NCI-H2107 treated with DMSO at 0.1 percent for 48 hours (cell line): ENCODE data around the gene IL17B.

Experiments used
- DNase-seq: peaks from one replicate; lab custom pipeline; 2025; ENCODE audit not compliant: unreplicated experiment; lab: John Stamatoyannopoulos, UW

The IL17B gene, protein sequence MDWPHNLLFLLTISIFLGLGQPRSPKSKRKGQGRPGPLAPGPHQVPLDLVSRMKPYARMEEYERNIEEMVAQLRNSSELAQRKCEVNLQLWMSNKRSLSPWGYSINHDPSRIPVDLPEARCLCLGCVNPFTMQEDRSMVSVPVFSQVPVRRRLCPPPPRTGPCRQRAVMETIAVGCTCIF

DNA sequence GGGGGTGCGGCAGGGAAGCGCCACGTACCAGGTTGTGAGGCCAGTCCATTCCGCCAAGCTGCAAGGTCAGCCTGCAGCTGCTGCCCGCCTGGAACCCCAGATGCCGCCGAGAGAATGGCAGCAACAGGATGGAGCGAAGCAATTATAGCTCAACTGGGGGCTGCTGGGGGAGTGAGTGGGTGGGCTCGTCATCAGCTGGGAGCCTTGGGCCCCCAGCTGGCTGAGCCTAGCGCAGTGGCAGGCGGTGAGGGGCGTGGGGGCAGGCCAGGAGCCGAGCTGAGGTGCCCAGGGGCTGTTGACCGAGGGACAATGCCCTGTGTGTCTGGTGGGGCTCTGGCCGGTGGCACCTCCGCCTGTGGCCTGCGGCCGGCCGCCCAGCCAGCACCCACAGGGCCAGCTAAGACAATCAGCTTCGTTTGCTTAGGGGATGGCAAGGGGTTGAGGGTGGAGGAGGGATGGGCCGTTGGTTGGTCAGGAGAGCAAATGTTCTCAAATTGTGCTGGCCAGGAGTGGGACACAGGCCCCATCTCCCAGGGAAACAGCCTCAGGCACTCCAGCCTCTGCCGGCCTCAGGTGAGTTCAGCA lies at the start of gene IL17B:
Gene IL17B, minus strand, starts transcription at position 116 of the 585 bp plus-strand sequence. Its CDS starts 67 bp downstream, at position 49.
- no peak for DNase-seq

DNA sequence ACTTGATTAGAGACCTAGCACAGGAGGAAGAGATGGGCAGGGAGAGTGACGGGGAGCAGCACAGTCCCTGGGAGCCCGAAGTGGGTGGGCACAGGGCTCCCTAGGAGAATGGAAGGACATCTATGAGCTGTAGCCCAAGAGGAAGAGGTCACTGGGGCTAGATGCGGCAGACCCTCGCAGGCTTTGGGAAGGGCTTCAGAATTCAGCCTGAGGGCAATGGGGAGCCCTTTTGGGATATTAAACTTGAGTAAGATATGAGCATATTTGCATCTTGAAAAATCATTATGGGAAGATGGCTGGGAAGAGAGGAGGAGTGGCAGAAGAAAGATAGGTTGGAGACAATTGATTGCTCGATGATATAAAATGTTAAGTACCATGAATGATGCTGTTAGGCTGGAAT lies 48.9 kb upstream of the IL17B start:
- no peak for DNase-seq

DNA sequence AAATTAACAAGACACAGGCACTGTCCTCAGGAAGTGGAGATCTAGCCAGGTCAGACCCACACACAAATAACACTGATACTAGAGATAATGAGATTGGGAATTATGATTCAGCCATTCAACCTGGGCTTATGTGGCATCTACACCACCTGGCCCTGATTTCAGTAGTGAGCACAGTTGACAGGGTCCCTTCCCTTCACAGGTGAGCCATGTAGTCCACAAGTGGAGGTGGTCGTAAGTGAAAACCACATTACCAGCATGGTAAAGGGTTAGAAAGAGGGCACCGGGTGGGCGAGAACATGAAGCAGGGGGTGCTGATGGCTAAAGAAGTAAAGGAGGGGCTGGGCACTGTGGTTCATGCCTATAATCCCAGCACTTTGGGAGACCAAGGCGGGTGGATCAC lies 48.3 kb upstream of the IL17B start:
- no peak for DNase-seq

DNA sequence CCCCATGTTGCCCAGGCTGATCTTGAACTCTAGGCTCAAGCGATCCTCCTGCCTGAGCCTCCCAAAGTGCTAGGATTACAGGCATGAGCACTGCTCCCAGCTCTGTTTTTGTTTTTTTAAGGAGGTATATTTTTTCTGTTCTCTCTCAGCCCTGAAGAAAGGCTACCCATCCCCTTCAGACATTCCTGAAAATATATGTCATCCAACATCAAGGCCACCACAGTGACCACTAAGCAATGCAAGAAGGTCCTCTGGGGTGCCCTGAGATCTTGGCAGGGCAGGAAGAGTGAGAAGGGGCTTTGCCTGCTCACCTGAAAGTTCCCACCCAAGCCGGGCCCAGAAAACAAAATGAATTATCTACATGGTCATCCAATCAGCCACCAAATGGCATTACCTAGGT lies 47.8 kb upstream of the IL17B start:
- DNase-seq: no peak

DNA sequence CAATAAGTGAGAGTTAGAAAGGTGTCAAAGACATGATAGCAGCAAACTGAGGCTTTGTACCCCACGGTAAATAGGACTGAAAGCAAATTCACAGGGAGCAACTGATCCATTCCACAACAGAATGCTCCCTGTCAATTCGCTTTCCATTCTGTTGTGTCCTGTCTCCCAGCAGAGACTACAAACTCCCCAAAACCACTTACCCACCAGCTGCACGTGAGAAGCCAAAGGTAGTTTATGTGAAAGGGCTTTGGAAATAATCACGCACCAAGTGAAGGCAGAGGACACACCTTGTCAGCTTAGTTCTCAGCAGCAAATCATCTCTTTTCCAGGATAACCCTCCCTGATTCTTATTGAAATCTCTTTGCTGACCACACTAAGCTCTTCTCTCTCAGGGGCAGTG lies 46.6 kb upstream of the IL17B start:
- DNase-seq: no peak

DNA sequence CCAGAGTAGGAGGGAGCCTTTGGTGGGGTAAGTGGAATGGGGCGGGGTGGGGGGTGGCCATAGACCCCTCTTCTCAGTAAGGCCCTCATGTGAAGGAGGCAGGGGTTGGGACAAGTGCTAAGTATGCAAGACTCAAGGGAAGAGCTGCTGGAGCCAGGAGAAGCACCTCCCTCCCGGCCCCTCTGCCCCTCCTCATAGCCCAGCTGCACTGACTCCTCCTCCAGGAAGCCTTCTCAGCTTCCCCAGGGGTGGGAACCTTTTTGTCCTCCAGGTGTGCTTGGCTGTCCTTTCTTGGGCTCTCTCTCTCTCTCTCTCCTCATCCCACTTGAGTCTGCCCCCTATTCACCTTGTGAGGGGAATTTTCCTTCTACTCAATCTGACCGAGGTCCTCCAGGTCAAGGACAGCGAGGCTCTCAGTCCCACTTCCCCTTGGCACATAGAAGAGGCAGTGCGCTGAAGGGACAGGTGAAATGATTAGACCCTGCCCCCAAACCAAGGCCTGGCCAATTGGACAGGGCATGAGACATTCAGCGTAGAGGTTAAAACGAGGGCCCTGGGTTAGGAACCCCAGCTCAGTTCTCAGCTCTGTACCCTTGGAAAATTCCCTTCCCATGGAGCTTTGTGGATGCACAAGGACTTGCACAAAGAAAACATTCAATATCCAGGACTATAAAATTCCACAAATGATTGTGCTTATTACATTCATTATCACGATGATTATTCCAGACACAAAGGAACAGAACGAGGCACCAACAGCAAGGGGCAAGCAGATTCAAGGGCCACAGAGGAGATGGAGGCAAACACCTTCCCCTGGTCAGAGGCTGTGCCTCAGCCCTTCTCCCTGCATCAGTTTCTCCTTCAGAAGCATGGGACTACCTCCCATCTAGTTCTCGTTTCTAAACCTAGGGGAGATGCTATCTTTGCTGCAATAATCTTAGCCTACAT lies 45.6 kb upstream of the IL17B start:
- no peak for DNase-seq

DNA sequence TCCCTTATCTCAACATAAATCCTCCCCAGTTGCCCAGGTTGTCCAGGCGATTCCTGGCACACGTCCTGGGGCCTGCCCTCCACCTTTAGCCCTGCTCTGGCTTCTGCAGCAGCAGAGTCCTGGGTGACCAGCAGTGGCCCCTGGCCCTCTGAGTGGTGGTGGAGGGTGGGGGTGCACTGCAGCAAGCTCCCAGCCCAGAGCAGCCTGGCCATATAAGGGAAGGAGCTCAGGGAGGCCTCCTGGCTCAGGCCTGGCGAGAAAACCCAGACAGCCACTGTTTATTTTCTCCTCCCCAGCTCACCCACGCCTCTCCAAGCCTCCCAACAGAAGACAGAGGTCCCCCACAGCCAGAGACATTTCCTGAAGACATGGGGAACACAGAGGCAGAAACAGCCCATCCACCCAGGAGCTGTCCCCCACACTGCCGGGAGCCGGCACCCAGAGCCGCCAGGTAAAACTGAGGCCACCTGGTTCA lies 44.7 kb upstream of the IL17B start:
- DNase-seq: no peak

DNA sequence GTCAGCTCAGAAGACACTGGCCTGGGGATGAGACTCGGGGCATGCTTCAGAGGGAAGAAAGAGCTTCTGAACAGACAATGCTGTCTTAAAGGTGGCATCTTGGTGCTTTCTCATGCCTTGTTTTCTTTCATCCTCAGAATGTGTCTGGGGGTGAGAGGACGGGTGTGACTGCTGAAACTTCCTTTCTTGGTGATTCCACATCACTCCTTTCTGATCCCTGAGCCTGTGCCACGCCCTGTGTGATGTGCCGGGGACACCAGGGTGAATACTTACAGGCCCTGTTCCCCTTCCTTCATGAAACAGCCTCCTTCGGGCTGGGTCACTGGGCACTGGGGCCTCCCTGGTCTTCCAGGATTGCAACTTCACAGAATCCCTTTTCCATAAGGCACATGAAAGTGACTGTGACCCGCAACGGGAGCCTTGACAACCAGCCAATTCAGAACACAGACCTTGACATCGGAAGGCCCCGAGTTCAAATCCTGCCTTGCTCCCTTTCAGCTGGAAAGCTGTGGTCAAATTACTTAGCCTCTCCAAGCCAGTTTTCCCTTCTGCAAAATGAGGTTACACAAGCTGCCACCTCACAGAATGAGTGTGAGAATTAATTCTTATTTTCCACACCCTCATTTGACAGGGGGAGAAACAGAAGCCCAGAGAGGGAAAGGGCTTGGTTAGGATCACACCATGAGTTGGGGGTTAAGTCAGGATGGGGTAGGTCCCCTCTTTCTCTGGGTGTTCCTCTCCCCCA lies 44.1 kb upstream of the IL17B start:
- no peak for DNase-seq

DNA sequence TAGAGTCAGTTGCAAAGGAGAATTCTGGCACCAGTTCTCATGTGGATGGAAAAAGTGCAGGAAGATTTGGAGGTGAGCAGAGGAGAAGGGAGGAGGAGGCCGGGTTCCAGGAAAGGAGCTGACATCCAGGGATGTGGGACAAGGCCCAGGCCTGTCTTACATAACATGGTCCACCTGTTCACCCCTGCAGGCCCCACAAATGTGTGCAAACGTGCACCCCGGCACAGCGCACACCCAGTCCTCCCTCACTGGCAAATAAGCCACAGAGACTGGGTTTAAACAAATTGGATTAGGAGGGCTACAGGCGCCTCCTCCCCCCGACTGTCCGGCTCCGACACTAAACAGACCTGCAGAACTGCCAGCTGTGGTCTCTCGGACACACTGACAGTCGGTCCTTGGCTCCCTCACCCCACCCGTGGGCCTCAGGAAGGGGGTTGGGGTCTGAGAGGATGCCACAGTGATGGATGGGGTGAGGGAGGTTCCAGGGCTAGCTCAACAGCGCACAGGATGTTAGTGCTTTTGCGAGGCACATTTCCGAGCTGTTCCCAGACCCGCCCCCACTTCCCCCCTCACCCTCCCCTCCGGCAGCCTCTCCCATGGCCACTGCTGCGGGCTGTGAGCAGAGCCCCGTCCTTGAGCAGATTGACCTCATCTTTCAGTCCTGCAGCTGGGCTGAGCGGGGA lies 43.4 kb upstream of the IL17B start:
- DNase-seq: no peak

DNA sequence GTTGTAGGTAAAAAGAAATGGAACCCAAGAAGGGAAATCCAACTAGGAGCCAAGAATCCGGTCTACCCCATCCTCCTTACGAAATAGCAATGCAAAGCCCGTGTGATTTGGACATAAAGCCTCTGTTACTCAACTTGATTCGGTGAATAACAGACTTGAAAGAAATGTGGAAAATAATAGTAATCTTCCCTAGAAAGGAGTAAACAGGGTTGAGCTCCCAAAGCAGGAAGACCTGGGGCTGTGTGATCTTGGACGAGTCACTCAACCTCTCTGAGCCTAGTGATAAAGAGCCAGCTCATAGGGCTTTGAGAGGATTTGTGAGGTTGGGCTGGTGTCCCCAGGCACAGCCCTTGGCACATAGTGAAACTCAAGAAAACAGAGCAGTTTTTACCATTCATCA lies 42.7 kb upstream of the IL17B start:
- no peak for DNase-seq

DNA sequence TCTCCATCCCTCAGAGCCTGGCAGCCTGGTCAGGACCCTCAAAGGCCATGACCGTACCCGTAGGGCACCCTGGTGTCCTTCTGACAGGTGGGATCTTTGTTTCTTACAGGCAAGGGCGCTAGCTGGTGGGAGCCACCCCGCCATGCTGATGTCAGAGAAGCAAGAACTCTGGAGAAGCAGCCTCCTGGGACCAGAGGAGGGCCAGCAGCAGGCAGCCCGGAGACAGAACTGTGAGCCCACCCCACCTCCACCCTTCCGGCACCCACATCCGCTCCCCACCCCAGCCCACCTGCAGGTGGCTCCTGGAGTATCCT lies 42.2 kb upstream of the IL17B start:
- DNase-seq: no peak

DNA sequence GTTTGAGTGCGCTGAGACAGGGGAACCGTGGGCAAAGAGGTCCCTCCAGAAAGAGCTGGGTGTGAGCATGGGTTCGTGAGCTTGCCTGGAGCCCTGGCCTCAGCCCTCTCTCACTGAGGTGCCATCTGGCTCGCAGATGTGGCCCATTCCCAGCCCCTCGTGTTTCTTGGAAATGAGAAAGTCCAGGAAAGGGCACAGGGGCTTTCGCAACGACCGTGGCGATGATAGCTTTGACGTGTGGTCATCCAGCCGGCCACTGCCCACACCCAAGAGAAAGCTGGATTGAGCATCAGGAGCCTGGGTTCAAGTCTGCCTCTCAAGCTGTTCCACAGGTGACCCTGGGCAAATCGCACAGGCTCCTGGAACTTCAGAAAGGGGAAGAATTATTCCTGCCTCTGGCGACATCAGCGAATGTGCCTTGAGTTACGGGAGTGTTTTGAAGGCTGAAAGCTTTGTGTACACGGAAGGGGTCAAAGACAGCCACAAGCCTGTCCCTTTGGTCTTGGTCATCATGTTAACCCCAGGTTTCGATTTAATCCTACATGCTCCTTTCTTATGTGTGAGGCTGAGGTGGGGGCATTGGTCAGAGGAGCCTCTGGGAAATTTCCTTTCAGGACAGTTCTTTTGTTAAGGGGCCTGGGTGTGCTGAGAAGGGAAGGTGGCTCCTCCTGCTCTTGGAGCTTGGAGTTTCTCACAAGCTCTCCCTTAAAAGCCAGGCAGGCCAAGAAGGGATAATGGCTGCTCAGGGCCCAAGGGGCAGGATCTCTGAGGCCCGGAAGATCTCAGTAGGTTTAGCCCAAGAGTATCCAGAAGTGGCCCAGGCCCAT lies 41.7 kb upstream of the IL17B start:
- DNase-seq: no peak

DNA sequence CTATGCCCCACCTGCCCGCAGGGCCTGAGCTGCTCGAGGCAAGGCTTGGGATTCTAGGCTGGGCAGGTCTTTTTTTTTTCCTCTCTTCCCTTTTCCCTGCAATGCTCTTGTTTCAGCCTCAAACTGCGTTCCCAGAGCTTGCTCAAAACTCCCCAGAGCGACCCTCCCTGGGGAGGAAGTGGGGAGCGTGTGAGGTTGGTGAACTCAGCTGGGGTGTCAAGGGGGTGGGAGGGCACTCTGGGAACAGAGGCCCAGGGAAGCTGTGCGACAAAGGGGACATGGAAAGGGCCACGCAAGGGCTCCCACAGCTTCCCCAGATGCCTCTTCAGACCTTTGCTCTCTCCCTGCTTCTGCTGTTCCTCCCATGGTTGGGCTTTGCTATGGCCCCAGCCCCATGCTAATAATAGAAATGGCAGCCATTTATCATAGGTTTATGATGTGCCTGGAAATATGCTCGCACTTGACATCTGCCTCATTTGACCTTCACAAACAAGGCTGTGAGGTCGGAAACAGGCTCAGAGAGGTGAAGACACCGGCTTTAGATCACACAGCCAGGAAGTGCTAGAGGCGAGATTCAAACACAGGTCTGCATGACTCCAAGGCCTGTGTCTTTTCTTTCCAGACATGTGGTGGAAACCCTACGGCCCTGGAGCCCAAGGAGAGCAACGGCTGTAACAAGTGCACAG lies 40.9 kb upstream of the IL17B start:
- DNase-seq: no peak

DNA sequence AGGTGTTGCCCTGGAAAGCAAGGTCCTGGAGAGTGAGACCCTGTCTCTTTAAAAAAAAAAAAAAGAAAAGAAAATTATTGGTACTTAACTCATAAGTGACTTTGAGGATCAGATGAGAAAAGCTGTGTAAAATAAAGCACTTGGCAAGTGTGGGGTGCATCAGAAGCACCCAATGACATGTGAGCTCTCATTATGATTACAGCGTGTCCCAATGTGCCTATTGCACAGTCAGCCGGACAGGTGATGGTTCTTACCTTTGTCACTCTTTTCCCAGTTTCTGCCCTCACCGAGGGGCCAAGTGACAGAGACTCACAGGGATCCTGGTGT lies 40.4 kb upstream of the IL17B start:
- no peak for DNase-seq

DNA sequence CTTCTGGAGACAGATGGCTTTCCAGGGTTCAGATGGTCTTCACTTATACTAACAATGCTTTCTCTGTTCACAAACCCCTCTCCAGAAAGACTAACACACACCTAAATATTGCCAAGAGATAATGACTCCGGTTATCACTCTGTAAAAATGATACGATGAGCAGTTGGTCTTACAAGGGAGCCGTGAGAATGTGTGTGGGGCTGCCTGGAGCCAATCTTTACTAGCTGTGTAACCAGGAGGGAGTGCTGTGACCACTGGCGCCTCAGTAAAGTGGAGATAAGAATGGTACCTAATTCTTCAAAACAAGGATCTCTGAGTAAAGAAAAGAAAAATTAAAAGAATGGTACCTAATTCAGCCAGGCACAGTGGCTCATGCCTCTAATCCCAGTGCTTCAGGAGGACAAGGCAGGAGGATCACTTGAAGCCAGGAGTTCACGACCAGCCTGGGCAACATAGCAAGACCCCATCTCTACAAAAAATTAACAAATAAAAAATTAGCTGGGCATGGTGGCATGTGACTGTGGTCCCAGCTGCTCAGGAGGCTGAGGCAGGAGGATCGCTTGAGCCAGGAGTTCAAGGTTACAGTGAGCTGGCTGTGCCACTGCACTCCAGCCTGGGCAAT lies 39.9 kb upstream of the IL17B start:
- DNase-seq: no peak

DNA sequence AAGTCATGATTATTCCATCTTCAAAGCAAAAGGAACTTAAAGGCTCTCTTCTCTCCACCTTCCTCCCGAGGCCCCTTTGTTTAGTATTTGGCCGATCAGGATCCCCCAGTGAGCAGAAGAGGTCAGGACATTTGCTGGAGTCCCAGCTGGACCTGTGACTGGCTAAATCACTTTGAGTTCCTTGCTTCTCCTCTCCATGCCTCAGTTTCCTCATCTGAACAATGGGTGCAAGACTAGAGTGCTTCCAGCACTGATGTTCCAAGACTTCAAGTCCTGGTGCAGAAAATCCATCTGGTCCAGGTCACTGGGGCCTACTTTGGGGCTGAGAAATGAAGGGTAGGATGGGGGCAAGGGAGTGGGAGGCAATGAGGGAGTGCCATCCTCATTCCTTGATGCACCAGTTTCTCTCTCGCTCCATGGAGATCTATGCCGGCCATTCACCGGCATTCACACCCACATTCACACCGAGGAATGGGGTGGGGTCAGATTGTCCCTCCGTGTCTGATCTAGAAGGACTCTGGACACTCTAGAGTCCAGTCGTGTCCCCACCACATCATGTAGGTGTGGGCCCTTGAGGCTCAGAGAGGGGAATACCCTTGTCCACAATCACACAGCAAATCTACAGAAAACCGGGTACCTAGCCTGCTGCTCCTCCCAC lies 38.7 kb upstream of the IL17B start:
- DNase-seq: no peak

DNA sequence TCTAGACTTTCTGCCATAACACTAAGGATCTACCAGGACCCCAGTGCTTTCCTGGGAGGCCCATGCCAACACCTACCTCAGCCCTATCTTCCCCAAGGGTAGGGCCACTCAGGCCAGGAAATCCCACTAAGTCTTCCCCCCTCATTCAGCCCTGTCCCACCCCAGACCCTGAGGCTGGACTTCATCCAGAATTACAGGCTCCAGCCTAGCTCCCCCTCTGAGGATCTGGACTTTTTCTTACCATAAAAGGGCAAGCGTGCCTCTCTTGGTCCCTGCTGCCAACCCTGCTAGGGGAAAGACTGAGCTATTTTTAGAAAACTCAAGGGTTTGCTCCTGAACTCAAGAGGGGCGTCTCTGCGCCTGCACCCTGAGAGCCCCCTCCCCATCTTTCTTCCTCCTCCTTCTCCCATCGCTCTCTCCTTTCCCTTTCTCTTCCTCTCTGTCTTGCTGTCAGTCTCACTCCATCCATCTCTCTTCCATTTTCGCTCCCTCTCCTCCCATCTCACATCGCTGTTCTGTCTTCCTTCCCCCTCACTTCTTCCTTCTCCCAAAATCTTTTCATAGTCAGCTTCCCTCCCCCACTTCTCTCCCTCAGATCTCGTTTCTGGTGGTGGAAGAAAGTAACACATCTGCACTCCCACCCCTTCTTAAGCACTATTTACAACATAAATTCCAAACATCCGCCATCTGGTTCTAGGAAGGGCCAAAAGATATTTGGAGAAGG lies 38.1 kb upstream of the IL17B start:
- DNase-seq: no peak
